T-helper 2 cell (primary cell): ENCODE results near the gene PIK3R4.

ENCODE experiments used
- DNase-seq, 5 experiments: peaks; one replicate each; pipeline versions ENCODE4 v3.0.0 to v3.0.0-alpha.2; 2012 to 2022
- total RNA-seq, 2 donors: gene quantifications; one replicate each; lab custom pipeline; 2026; lab: John Stamatoyannopoulos, UW

The PIK3R4 gene
- total RNA-seq: 32.1 to 49.5 reads per million in 2 donors

- peak; percentile 64 to 98 (median 91) for DNase-seq
Observed at GRCh38 chr3:130746246-130747039, at the start of gene PIK3R4. Gene PIK3R4 (minus strand): TSS chr3:130746829. CDS start chr3:130745218, 1,611 bp downstream.

- DNase-seq: no peak
Observed at GRCh38 chr3:130795396-130795795, 48.8 kb upstream of the PIK3R4 start.

DNA sequence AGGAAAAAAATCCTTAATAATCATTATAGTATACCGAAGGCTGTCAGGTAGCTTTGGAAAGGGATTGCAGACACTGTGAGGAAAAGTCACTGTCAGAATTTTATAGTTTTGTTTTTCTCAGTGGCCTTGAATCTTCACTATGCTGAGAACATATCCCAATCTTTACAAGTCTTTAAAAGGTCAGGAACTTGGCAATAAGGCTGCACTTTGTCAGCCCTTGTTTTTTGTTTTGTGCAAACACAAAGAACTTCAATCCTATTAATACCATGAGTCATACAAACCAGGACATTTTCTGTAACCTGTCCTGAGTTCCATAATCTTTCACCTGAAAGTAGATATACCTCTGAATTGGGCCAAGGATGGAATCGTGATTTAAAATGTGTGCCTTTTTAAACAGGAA, 45.6 kb upstream of the PIK3R4 start:
- no peak for DNase-seq

DNA sequence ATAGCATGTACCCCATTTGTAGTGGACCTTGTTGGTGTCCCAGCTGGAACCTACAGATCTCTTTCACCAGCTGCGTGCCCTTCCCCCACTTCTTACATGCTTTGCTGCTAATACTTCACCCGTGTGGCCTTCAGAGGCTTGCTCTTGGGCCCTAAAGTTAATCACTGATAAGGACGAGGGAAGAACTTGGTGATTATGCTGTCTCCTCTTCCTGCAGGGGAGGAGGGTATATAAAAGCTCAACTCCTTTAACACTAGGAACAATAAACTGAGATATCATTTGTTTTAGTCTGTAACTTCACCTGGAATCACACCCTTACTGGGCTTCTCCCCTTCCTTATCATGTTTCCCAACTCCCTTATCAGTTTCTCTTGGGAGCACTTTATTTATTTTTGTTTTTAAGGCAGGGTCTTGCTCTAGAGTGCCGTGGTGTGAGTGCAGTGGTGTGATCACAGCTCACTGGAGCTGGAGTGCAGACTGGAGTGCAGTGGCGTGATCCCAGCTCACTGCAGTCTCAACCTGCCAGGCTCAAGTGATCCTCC, 43.2 kb upstream of the PIK3R4 start:
- DNase-seq: no peak

GRCh38 chr3:130787422-130788068, 40.9 kb upstream of the PIK3R4 start:
- DNase-seq: no peak

DNA sequence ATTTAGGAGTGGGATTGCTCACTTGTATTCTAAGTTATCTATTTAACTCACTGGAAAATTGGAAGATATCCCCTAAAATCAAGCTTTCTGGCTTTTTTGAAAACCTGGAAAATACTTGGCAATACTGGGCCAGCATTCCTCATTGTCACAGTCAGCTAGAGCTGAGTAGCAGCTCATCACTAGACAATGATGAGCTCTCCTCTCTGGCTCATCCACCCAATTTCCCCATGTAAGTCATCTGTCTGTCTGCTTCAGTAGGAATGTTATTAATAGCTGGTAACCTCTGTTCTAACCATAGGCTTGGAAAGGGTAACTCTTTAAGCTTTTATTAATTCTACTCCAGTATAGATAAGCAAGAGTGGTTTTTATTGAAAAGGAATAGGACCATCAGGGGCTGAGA, 39.7 kb upstream of the PIK3R4 start:
- no peak for DNase-seq

DNA sequence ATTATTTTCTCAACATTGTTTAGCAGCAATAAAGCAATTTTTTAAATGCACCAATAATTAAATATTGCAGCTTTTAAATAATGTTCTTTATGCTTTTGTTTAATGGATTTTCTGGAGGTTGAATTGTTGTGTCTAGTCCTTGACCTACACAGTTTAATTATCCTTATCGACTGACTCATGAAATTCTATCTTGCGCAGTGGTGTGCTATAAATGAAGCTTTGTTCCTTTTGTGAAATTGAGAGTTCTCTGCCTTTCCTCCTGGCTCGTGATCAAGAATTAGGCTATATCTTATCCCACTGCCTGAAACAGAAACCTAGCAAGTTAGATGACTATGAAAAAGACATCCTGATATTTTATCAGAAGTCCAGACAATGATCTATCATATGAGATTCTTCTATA, 37.0 kb upstream of the PIK3R4 start:
- no peak for DNase-seq

- DNase-seq: no peak
Observed at GRCh38 chr3:130779486-130779885, 32.9 kb upstream of the PIK3R4 start.

DNA sequence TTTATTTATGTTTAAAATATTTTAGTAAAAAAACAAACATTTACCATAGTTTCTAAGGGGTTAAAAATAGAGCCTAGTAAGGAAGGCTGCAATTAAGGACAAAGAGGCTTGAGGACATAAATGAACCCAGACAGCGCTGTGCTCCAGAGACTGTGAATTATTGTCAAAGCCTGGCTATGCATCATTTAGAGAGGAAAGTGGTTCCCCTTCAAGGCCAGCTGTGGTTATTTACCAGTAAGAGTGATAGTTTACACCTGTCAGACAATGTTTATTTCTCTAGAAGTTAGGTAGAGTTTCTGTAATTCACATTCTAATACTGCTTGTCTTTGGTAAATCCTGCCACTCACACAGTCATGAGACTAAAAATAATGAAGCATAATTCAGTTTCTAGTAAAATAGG, 32.4 kb upstream of the PIK3R4 start:
- DNase-seq: peak in 1 of 5 experiments; percentile 28

GRCh38 chr3:130773366-130773765, 26.7 kb upstream of the PIK3R4 start:
- DNase-seq: no peak

- no peak for DNase-seq
Observed at GRCh38 chr3:130772129-130772528, 25.5 kb upstream of the PIK3R4 start.

- no peak for DNase-seq
Observed at GRCh38 chr3:130770644-130771043, 24.0 kb upstream of the PIK3R4 start.

- no peak for DNase-seq
Observed at GRCh38 chr3:130761730-130762311, 15.2 kb upstream of the PIK3R4 start.

- DNase-seq: no peak
Observed at GRCh38 chr3:130760922-130761321, 14.3 kb upstream of the PIK3R4 start.

- DNase-seq: peak in 4 of 5 experiments; percentile 22 to 76 (median 26)
Observed at GRCh38 chr3:130759692-130760338, 13.2 kb upstream of the PIK3R4 start.

DNA sequence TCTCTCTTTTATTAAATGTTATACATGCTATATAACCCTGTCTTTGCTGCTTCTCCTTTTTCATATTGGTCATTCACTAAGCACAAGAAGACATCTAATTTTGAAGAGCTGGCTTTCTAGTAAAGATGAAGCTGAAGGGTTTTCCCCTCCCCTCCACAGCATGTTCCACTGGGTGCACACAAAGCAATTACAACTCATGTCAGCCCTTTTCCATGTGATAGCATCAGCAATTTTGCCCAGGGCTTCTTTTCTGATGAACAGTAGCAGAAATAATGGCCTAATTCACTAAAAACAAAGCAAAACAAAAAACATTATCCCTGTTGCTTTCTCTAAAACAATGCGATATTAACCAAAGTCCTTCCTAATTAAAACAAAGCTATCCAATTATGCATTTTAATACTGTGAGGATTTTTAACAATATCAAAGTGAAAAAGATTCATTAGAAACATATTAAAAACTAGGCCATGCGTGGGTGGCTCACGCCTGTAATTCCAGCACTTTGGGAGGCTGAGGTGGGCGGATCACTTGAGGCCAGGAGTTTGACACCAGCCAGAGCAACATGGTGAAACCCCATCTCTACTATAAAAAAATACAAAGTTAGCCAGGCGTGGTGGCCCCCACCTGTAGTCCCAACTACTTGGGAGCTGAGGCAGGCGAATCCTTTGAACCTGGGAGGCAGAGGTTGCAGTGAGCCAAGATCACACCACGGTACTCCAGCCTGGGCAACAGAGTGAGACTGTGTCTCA, 12.2 kb upstream of the PIK3R4 start:
- peak in 1 of 5 experiments; percentile 18 for DNase-seq

DNA sequence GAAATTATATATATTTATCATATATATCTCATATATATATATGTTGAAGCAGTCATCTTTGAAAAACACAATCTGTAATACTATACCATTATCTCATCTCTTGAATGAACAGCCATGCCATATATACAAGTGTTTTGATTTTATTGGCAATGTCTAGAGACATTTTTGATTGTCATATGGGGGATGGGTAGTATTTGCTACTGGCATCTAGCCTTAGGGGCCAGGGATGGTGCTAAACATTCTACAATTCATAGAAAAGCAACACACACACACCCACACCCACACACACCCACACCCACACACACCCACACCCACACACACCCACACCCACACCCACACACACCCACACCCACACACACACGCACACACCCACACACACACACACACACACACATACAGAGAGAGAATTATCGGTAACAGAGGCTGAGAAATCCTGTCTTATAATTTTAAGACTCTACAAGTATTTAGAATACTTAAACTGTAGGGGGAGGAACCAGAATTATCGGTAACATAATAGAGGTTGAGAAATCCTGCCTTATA, 11.1 kb upstream of the PIK3R4 start:
- DNase-seq: peak in 1 of 5 experiments; percentile 5

GRCh38 chr3:130755666-130756065, 9.0 kb upstream of the PIK3R4 start:
- no peak for DNase-seq

DNA sequence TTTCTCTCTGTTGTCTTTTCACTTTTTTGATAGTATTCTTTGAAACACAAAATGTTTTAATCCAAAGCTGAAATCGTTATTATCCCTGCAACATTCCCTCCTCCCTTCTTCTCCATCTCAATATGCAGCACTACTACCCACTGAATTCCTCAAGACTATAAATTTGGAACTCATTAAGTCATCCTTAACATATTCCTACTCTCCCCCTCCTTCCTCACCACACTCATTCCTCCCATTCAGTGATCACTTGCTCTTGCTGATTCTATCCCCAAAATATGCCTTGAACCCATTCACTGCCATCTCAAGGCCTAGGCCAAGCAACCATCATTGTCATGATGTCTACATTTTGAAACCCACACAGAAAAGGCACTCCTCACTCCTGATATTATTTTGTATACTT, 2.4 kb upstream of the PIK3R4 start:
- DNase-seq: no peak

DNA sequence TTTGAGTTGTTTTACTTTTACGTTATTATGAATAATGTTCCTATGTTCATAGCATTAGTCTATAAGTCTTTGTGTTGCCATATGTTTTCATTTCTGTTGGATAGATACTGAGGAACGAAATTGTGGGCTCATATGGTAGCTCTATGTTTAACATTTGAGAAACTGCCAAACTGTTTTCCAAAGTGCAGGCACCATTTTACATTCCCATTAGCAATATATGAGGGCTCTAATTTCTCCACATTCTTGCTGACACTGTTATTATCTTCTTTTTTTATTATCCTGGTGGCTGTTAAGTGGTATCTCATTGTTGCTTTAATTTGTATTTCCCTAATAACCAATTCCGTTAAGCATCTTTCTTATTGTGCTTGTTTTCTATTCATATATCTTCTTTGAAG, 1.8 kb upstream of the PIK3R4 start:
- no peak for DNase-seq

GRCh38 chr3:130743354-130743753, 3.3 kb downstream of the PIK3R4 start:
- DNase-seq: no peak
